Kidney (tissue), 14 donors: ENCODE results near the gene SMARCD1. TPM values are rescaled to one million over a fixed set of nuclear protein-coding genes. Genes with fewer than 3 reads are reported as not detected.
A peak's percentile ranks its signal among the peaks of the same experiment; 100 is the strongest.

Source experiments
- DNase-seq, 5 donors: peaks; one replicate each; pipeline ENCODE4 v3.0.0-alpha.2; 2013 to 2020
- FAIRE-seq: peaks from 2 replicates; lab custom pipeline; 2012; peaks lifted over from hg19 to GRCh38; lab: Jason Lieb, UNC
- H3K27ac ChIP-seq, 2 donors: one replicate each; pipeline ENCODE4 v1.7.0; 2013; ENCODE audit warnings: low read depth in 2 of 2, low read length in 2 of 2, inconsistent platforms in 1 of 2
- H3K27me3 ChIP-seq: one replicate; pipeline ENCODE4 v1.7.1; 2013; ENCODE audit warnings: low read length, inconsistent platforms; ENCODE audit not compliant: control insufficient read depth, insufficient read depth
- H3K36me3 ChIP-seq, 3 donors: one replicate each; pipeline versions ENCODE4 v1.7.0 to v1.7.1; 2013; ENCODE audit warnings: low read length in 3 of 3, control low read depth in 1 of 3, inconsistent platforms in 1 of 3; ENCODE audit not compliant: insufficient read depth in 3 of 3, control insufficient read depth in 2 of 3
- H3K4me1 ChIP-seq, 3 donors: one replicate each; pipeline versions ENCODE4 v1.7.0 to v1.7.1; 2013; ENCODE audit warnings: low read length in 3 of 3, inconsistent platforms in 1 of 3, low read depth in 1 of 3; ENCODE audit not compliant: control insufficient read depth in 2 of 3, insufficient read depth in 2 of 3
- H3K4me3 ChIP-seq, 3 donors: one replicate each; pipeline versions ENCODE4 v1.7.0 to v1.8.1; 2013; ENCODE audit warnings: low read length in 3 of 3, control low read depth in 1 of 3, inconsistent platforms in 1 of 3
- H3K9ac ChIP-seq, 3 donors: one replicate each; pipeline versions ENCODE4 v1.7.0 to v1.7.1; 2013; ENCODE audit warnings: low read length in 3 of 3, control low read depth in 1 of 3, inconsistent platforms in 1 of 3
- H3K9me3 ChIP-seq, 3 donors: one replicate each; pipeline versions ENCODE4 v1.7.0 to v1.7.1; 2013; ENCODE audit warnings: low read length in 3 of 3, control low read depth in 1 of 3, inconsistent platforms in 1 of 3; ENCODE audit not compliant: control insufficient read depth in 2 of 3, insufficient read depth in 1 of 3
- CTCF ChIP-seq: IDR thresholded peaks from 3 replicates; pipeline ENCODE4 v1.5.1; 2012; ENCODE audit warnings: mild to moderate bottlenecking, moderate library complexity, borderline replicate concordance; ENCODE audit not compliant: insufficient read depth; ENCODE audit errors: extremely low read depth
- intact Hi-C: fragments of 100-400 bp; cut with DNase I; formaldehyde crosslinking; loops from one replicate; pipeline ENCODE4 v1.11.1; 2022
- polyA plus RNA-seq: library from polyadenylated mRNA; stranded (reverse); fragments of 350-450 nt; fragmentation: Illumina TruSeq; extraction: RNeasy Lipid Tissue Mini Kit (QIAGEN cat#74804); gene quantifications from one replicate; pipeline ENCODE4 v1.2.3, GENCODE V29; 2014; ENCODE audit warnings: low read depth, low replicate concordance; ENCODE audit not compliant: insufficient read depth
- total RNA-seq: library from RNA; stranded (reverse); fragmentation: NEBNext Ultra II Directional; extraction: Animal tissue kit (Norgen Biotek cat#: 25700); gene quantifications from one replicate; pipeline ENCODE4 v1.2.1, GENCODE V29; 2021
- donor health status: control.
- donor health status: control.
- donor health status: control.
- donor health status: control.
- donor health status: control.
- donor health status: DM: yes; HTN: yes; CAD: no.
- donor health status: Normal renal cell carcinoma (clear cell type).

Gene SMARCD1
- total and polyA plus RNA-seq, 2 donors from 2014 or later = 21.9 to 51.1 TPM

DNA sequence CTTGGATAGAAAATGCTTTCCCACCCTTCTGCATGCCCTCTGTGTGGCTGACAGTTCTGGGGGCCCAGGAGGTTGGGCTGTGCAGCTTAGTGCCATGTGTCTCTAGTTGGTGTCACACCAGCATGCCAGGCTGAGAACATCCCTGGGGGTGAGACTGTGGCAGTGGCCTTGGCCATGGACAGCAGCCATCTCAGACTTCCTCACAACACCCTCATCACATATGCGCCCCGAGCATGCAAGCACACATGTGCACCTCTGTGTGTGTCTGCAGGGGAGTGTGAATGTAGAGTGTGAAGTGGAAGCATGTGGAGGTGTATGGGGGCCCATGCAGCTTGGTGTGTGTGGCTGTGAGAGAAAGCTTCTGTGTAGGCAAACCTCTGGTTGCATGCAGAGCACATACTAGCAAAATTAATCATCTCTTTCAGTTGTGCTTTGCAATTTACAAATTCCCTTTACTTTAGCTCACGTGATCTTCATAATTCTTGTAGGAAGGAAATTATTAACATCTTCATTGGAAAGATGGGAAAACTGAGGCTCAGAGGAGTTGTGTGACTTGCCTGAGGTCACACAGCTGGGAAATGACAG is 19.3 kb upstream of the SMARCD1 start:
- no peak for TF ChIP-seq CTCF
- DNase-seq (peak in 1 of 5 donors; percentile 28), FAIRE-seq (no peak)
- no peaks in the 10 kb centered on the region for H3K36me3 ChIP-seq
- no peaks in the 10 kb centered on the region for H3K9me3 ChIP-seq
- no peaks in the 10 kb centered on the region for H3K27me3 ChIP-seq
- no peak overlapping the region for H3K9ac ChIP-seq
- intact Hi-C loops = no loop called here
- H3K4me1 ChIP-seq = peaks cover 0 to 2% (median 0%) of the 10 kb centered on the region in 3 donors
- H3K27ac ChIP-seq = no peak overlapping the region
- H3K4me3 ChIP-seq = no peak overlapping the region

DNA sequence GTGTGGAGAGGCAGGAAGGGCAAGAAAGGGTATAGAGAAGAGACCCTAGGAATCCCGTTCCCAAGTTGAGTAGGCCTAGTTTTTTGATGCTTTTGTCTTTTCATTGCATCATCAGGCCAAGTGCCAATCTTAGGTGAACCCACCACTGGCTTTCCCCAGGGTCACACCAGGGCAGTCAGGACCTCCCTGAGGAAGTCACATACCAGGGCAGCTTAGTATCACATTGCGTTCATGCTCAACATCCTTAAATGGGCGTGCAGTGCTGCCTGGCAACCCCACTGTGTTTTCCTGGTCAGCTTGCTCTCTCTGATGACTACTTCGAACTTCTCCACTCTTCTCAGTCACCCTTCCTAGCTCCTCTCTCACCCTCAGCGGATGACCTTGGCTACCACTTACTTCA is 18.7 kb upstream of the SMARCD1 start:
- no peaks in the 10 kb centered on the region for H3K27me3 ChIP-seq
- no peak overlapping the region for H3K4me3 ChIP-seq
- H3K4me1 ChIP-seq = peaks cover 0 to 2% (median 0%) of the 10 kb centered on the region in 3 donors
- no peak for TF ChIP-seq CTCF
- H3K36me3 ChIP-seq = no peaks in the 10 kb centered on the region
- FAIRE-seq (no peak), DNase-seq (peak in 2 of 5 donors; percentile 41 to 57)
- H3K27ac ChIP-seq = no peak overlapping the region
- intact Hi-C loops = no loop called here
- H3K9ac ChIP-seq = no peak overlapping the region
- no peaks in the 10 kb centered on the region for H3K9me3 ChIP-seq

- intact Hi-C loops = no loop called here
- no peak overlapping the region for H3K9ac ChIP-seq
- no peaks in the 10 kb centered on the region for H3K36me3 ChIP-seq
- TF ChIP-seq CTCF = no peak
- no peaks in the 10 kb centered on the region for H3K9me3 ChIP-seq
- no peak overlapping the region for H3K4me3 ChIP-seq
- H3K4me1 ChIP-seq = peaks cover 0 to 2% (median 0%) of the 10 kb centered on the region in 3 donors
- H3K27ac ChIP-seq = no peak overlapping the region
- DNase-seq (no peak), FAIRE-seq (no peak)
- no peaks in the 10 kb centered on the region for H3K27me3 ChIP-seq
Observed at GRCh38 chr12:50069069-50069468, 16.1 kb upstream of the SMARCD1 start.

GRCh38 chr12:50069539-50069938 is 15.6 kb upstream of the SMARCD1 start:
- no peak overlapping the region for H3K27ac ChIP-seq
- DNase-seq = no peak
- no peaks in the 10 kb centered on the region for H3K36me3 ChIP-seq
- no peaks in the 10 kb centered on the region for H3K27me3 ChIP-seq
- H3K9me3 ChIP-seq = no peaks in the 10 kb centered on the region
- H3K4me3 ChIP-seq = no peak overlapping the region
- no peak for FAIRE-seq
- H3K9ac ChIP-seq = no peak overlapping the region
- TF ChIP-seq CTCF = no peak
- intact Hi-C loops = no loop called here
- peaks cover 0 to 2% (median 0%) of the 10 kb centered on the region in 3 donors for H3K4me1 ChIP-seq
